Testis (tissue), 3 donors: ENCODE data around the gene CLDN19. TPM values are rescaled to one million over a fixed set of nuclear protein-coding genes. Genes with fewer than 3 reads are reported as not detected.
"Not testable (repeated sequence)": the region's sequence is repeated elsewhere in the genome, so short reads cannot be mapped to it uniquely, and the experiment has no call there.

Experiments
- DNase-seq: peaks from one replicate; pipeline ENCODE4 v3.0.0-alpha.2; 2019
- H3K27ac ChIP-seq, 2 donors: fragments of 200-600 bp; sonication (generic); one replicate each; pipeline ENCODE4 v1.5.1; 2019
- H3K27me3 ChIP-seq: fragments of 200-600 bp; sonication (generic); one replicate; pipeline ENCODE4 v1.5.1; 2019
- H3K36me3 ChIP-seq: fragments of 200-600 bp; sonication (generic); one replicate; pipeline ENCODE4 v1.5.1; 2017; ENCODE audit warnings: low read depth; ENCODE audit errors: missing control alignments
- H3K4me1 ChIP-seq: fragments of 200-600 bp; sonication (generic); one replicate; pipeline ENCODE4 v1.5.1; 2019
- H3K4me3 ChIP-seq, 2 donors: fragments of 200-600 bp; sonication (generic); one replicate each; pipeline ENCODE4 v1.5.1; 2017 to 2019
- H3K9me3 ChIP-seq: fragments of 200-600 bp; sonication (generic); one replicate; pipeline ENCODE4 v1.5.1; 2017
- POLR2A ChIP-seq: fragments of 450-650 bp; IDR thresholded peaks from one replicate; pipeline ENCODE4 v1.6.1; 2017; ENCODE audit warnings: antibody characterized with exemption, mild to moderate bottlenecking, moderate library complexity
- WGBS, 2 donors: methylation state at CpG; one replicate each; pipeline ENCODE4 v1.1.5; 2018; 5-methylcytosine and 5-hydroxymethylcytosine counted together
- intact Hi-C: fragments of 100-400 bp; cut with DNase I; formaldehyde crosslinking; loops from one replicate; pipeline ENCODE4 v1.15.1; 2023; ENCODE audit warnings: low total_unique reads
- polyA plus RNA-seq: library from polyadenylated mRNA; stranded (reverse); fragments of 350-450 nt; fragmentation: Illumina TruSeq; extraction: RNeasy Lipid Tissue Mini Kit (QIAGEN cat#74804); gene quantifications from one replicate; pipeline ENCODE4 v1.2.3, GENCODE V29; 2014; ENCODE audit warnings: low read depth, low replicate concordance; ENCODE audit not compliant: insufficient read depth
- total RNA-seq, 2 donors: library from RNA; depleted of rRNA; stranded (reverse); fragments of >200 nt; gene quantifications; one replicate each; pipeline ENCODE4 v1.2.3, GENCODE V29; 2016
- TF ChIP-seq, protein P1 (sequence below), 3 experiments: fragments of 450-650 bp in 2 of 3; fragments of 200-600 bp in 1 of 3; sonication (generic) in 1 of 3; IDR thresholded peaks; one replicate each; pipeline ENCODE4 v1.5.1; 2016 to 2019; ENCODE audit warnings: antibody characterized with exemption in 3 of 3, mild to moderate bottlenecking in 2 of 3, moderate library complexity in 1 of 3

The CLDN19 gene
- total and polyA plus RNA-seq, 3 donors from 2014 or later, result 0.12 to 0.24 (median 0.19) TPM

DNA sequence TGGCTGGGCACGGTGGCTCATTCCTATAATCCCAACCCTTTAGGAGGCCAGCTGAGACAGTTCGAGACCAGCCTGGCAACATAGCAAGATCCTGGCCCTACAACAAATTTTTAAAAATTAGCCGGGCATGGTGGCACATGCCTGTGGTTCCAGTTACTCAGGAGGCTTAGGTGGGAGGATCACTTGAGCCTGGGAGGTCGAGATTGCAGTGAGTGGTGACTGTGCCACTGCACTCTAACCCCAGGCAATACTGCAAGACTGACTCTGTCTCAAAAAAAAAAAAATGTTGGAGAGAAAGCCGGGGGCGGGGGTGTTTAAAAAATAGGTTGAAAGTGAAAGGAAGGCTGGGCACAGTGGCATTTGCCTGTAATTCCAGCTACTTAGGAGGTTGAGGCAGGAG, 16.5 kb downstream of the CLDN19 start:
- intact Hi-C loops, result no loop called here

DNA sequence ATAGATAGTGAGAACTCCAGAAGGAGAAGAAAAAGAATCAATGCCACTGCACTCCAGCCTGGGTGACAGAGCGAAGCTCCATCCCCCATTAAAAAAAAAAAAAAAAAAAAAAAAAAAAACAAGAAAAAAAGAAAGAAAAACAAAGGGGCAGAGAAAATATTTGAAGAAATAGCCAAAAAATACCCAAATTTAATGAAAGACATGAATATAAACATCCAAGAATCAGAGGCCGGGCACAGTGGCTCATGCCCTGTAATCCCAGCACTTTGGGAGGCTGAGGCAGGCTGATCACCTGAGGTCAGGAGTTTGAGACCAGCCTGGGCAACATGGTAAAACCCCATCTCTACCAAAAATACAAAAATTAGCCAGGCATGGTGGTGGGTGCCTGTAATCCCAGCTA, 17.6 kb downstream of the CLDN19 start:
- H3K4me3 ChIP-seq, H3K27ac ChIP-seq, intact Hi-C loops, DNase-seq, H3K9me3 ChIP-seq, H3K27me3 ChIP-seq, H3K4me1 ChIP-seq, H3K36me3 ChIP-seq: not testable (repeated sequence)
- WGBS, 2 donors, result 83 to 96% methylated on average over 2 of the region's 2 CpGs

More for the DNA sequence above, 16.5 kb downstream of the CLDN19 start:
- DNase-seq, result peak; percentile 1
- H3K36me3 ChIP-seq, result no peaks in the 10 kb centered on the region
- no peak overlapping the region for H3K4me3 ChIP-seq
- no peaks in the 10 kb centered on the region for H3K27me3 ChIP-seq
- H3K4me1 ChIP-seq, result no peaks in the 10 kb centered on the region
- no peaks in the 10 kb centered on the region for H3K9me3 ChIP-seq
- H3K27ac ChIP-seq, result no peak overlapping the region
- 83 to 88% methylated on average over 6 of the region's 6 CpGs for WGBS, 2 donors
- TF ChIP-seq, protein P1, sequence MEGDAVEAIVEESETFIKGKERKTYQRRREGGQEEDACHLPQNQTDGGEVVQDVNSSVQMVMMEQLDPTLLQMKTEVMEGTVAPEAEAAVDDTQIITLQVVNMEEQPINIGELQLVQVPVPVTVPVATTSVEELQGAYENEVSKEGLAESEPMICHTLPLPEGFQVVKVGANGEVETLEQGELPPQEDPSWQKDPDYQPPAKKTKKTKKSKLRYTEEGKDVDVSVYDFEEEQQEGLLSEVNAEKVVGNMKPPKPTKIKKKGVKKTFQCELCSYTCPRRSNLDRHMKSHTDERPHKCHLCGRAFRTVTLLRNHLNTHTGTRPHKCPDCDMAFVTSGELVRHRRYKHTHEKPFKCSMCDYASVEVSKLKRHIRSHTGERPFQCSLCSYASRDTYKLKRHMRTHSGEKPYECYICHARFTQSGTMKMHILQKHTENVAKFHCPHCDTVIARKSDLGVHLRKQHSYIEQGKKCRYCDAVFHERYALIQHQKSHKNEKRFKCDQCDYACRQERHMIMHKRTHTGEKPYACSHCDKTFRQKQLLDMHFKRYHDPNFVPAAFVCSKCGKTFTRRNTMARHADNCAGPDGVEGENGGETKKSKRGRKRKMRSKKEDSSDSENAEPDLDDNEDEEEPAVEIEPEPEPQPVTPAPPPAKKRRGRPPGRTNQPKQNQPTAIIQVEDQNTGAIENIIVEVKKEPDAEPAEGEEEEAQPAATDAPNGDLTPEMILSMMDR (IDR thresholded peaks at IDR 0.05), result no peak
- no peak for TF ChIP-seq POLR2A

DNA sequence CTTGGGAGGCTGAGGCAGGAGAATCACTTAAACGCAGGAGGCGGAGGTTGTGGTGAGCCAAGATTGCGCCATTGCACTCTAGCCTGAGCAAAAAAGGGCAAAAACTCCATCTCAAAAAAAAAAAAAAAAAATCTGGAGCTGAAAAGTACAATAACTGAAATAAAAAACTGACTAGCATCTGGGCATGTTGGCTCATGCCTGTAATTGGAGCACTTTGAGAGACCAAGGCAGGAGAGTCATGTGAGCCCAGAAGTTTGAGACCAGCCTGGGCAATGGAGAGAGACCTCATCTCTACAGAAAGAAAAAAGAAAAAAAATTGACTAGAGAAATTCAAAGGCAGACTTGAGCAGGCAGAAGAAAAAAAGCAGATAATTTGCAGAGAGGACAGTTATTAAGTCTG, 18.1 kb downstream of the CLDN19 start:
- WGBS, 2 donors, result 92 to 97% methylated on average over 3 of the region's 3 CpGs
- no peak overlapping the region for H3K4me3 ChIP-seq
- DNase-seq, result no peak
- no peak for TF ChIP-seq POLR2A
- TF ChIP-seq, protein P1 (IDR thresholded peaks at IDR 0.05), result no peak
- H3K27me3 ChIP-seq, result no peaks in the 10 kb centered on the region
- H3K4me1 ChIP-seq, result no peaks in the 10 kb centered on the region
- intact Hi-C loops, result no loop called here
- H3K36me3 ChIP-seq, result no peaks in the 10 kb centered on the region
- H3K27ac ChIP-seq, result no peak overlapping the region
- H3K9me3 ChIP-seq, result no peaks in the 10 kb centered on the region

DNA sequence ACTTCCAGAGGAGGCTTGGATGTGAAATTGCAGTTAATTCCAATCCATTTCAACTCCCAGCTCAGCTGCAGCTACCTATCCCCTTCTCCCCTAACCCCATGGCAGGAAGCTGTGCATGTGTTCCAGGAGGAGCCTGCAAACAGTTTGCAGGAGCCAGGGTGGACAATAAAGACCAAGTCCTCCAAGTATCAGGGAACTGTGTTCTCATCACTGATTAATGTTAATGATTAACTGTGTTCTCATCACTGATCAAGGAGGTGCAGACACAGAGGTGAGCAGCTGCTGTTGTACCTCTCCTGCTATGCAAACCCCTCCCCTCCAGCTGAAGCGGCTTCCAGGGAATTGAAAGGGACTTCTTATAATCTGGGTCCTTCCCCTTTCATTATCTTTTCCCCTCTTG, 19.2 kb downstream of the CLDN19 start:
- Histone ChIP-seq H3K36me3 (no peaks in the 10 kb centered on the region), H3K27ac (no peak overlapping the region), H3K4me1 (no peaks in the 10 kb centered on the region), H3K4me3 (no peak overlapping the region), H3K9me3 (no peaks in the 10 kb centered on the region), H3K27me3 (no peaks in the 10 kb centered on the region)
- intact Hi-C loops, result no loop called here
- DNase-seq, result no peak
- TF ChIP-seq, protein P1 (IDR thresholded peaks at IDR 0.05), result no peak
- TF ChIP-seq POLR2A, result no peak
- 89 to 92% methylated on average over 1 of the region's 1 CpG for WGBS, 2 donors

DNA sequence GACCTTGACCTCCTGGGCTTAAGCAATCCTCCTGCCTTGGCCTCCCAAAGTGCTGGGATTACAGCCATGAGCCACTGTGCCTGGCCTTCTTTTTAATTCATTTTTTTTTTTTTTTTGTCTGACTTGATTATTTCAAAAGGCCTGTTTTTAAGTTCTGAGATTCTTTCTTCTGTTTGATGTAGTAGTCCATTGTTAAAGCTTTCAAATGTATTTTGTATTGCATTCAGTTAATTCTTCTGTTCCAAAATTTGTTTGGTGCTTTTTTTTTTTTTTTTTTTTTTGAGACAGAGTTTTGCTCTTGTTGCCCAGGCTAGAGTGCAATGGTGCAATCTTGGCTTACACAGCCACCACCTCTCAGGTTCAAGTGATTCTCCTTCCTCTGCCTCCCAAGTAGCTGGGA, 25.6 kb downstream of the CLDN19 start:
- H3K36me3 ChIP-seq, intact Hi-C loops, H3K4me3 ChIP-seq, H3K27me3 ChIP-seq, H3K4me1 ChIP-seq, H3K27ac ChIP-seq, H3K9me3 ChIP-seq, DNase-seq: not testable (repeated sequence)

DNA sequence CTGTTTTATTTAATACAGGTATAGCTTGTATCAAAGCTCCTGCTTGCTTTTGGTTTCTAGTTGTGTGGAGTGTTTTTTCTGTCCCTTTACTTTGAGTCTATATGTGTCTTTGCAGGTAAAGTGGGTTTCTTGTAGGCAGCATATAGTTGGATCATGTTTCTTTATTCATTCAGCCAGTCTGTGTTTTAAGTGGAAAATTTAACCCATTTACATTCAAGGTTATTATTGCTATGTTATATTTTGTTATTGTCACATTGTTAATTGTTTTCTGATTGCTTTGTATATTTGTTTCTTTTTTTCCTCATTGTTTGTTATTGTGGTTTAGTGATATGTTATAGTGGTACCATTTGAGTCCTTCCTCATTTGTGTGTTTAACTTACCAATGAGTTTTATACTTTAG, 26.7 kb downstream of the CLDN19 start:
- no peak for DNase-seq
- intact Hi-C loops, result no loop called here
- no peak overlapping the region for H3K27ac ChIP-seq
- TF ChIP-seq POLR2A, result no peak
- TF ChIP-seq, protein P1 (IDR thresholded peaks at IDR 0.05), result no peak
- no peaks in the 10 kb centered on the region for H3K36me3 ChIP-seq
- H3K4me3 ChIP-seq, result no peak overlapping the region
- no peaks in the 10 kb centered on the region for H3K9me3 ChIP-seq
- H3K27me3 ChIP-seq, result no peaks in the 10 kb centered on the region
- H3K4me1 ChIP-seq, result no peaks in the 10 kb centered on the region

DNA sequence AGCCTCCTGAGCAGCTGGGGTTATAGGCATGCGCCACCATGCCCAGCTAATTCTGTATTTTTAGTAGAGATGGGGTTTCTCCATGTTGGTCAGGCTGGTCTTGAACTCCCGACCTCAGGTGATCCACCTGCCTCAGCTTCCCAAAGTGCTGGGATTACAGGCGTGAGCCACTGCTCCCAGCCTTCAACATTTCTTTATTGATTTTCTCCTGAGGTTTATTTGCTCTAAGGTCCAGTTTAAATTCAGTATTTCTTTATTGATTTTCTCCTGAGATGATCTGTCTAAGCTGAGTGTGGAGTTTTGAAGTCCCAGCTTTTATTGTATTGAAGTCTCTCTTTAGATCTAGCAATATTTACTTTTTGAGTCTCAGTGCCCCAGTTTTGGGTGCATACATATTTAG, 27.2 kb downstream of the CLDN19 start:
- H3K27ac ChIP-seq, H3K36me3 ChIP-seq, H3K27me3 ChIP-seq, DNase-seq, H3K4me3 ChIP-seq, H3K4me1 ChIP-seq, intact Hi-C loops, H3K9me3 ChIP-seq: not testable (repeated sequence)
- 97 to 99% methylated on average over 3 of the region's 3 CpGs for WGBS, 2 donors
